H9 (cell line): ENCODE results near the gene TRIAP1. TPM values are rescaled to one million over a fixed set of nuclear protein-coding genes. Genes with fewer than 3 reads are reported as not detected.
A peak's percentile ranks its signal among the peaks of the same experiment; 100 is the strongest.

ENCODE experiments used
- DNase-seq: peaks from one replicate; pipeline ENCODE4 v3.0.0-alpha.2; 2017
- H2AFZ ChIP-seq: one replicate; pipeline ENCODE4 v1.6.1; 2013; ENCODE audit warnings: mild to moderate bottlenecking, low read length, control low read depth, moderate library complexity
- H2AK5ac ChIP-seq: 2 replicates; pipeline ENCODE4 v1.6.1; 2013; ENCODE audit warnings: low read length, control low read depth, mixed read lengths; ENCODE audit not compliant: insufficient read length
- H2BK120ac ChIP-seq: one replicate; pipeline ENCODE4 v1.6.1; 2013; ENCODE audit warnings: low read depth, mild to moderate bottlenecking, low read length, control low read depth, inconsistent platforms; ENCODE audit not compliant: poor library complexity, severe bottlenecking
- H2BK12ac ChIP-seq: 2 replicates; pipeline ENCODE4 v1.6.1; 2013; ENCODE audit warnings: low read length, control low read depth, mixed read lengths, low read depth; ENCODE audit not compliant: insufficient read length
- H2BK15ac ChIP-seq: 2 replicates; pipeline ENCODE4 v1.6.1; 2013; ENCODE audit warnings: low read depth, low read length, control low read depth
- H2BK20ac ChIP-seq: one replicate; pipeline ENCODE4 v1.6.1; 2013; ENCODE audit warnings: low read depth, mild to moderate bottlenecking, low read length, control low read depth, inconsistent platforms; ENCODE audit not compliant: poor library complexity, severe bottlenecking
- H2BK5ac ChIP-seq: 2 replicates; pipeline ENCODE4 v1.6.1; 2013; ENCODE audit warnings: low read length, control low read depth, mixed read lengths; ENCODE audit not compliant: insufficient read length
- H3K14ac ChIP-seq: 2 replicates; pipeline ENCODE4 v1.6.1; 2013; ENCODE audit warnings: low read length, control low read depth; ENCODE audit not compliant: insufficient read depth
- H3K18ac ChIP-seq: 2 replicates; pipeline ENCODE4 v1.6.1; 2013; ENCODE audit warnings: low read depth, mild to moderate bottlenecking, mixed read lengths, low read length, control low read depth; ENCODE audit not compliant: insufficient read length
- H3K23ac ChIP-seq: 2 replicates; pipeline ENCODE4 v1.6.1; 2013; ENCODE audit warnings: low read length, control low read depth, mixed read lengths, low read depth; ENCODE audit not compliant: insufficient read length
- H3K23me2 ChIP-seq: 2 replicates; pipeline ENCODE4 v1.6.1; 2013; ENCODE audit warnings: low read depth, mild to moderate bottlenecking, mixed read lengths, low read length, control low read depth; ENCODE audit not compliant: insufficient read length, poor library complexity, severe bottlenecking
- H3K27ac ChIP-seq: 2 replicates; pipeline ENCODE4 v1.5.1; 2013; ENCODE audit warnings: low read length, control low read depth, mixed read lengths, low read depth; ENCODE audit not compliant: insufficient read length
- H3K27me3 ChIP-seq: 2 replicates; pipeline ENCODE4 v1.6.1; 2013; ENCODE audit warnings: low read length, control low read depth, inconsistent platforms; ENCODE audit not compliant: insufficient read depth
- H3K4ac ChIP-seq: 2 replicates; pipeline ENCODE4 v1.6.1; 2013; ENCODE audit warnings: low read depth, mild to moderate bottlenecking, control low read depth, inconsistent platforms, low read length, moderate library complexity
- H3K4me1 ChIP-seq: 2 replicates; pipeline ENCODE4 v1.6.1; 2013; ENCODE audit warnings: low read length, control low read depth, inconsistent platforms; ENCODE audit not compliant: insufficient read depth
- H3K4me2 ChIP-seq: 2 replicates; pipeline ENCODE4 v1.6.1; 2013; ENCODE audit warnings: low read length, control low read depth, mixed read lengths; ENCODE audit not compliant: insufficient read length, insufficient read depth
- H3K56ac ChIP-seq: 2 replicates; pipeline ENCODE4 v1.6.1; 2013; ENCODE audit warnings: low read depth, mild to moderate bottlenecking, mixed read lengths, low read length, control low read depth; ENCODE audit not compliant: insufficient read length
- H3K79me1 ChIP-seq: 2 replicates; pipeline ENCODE4 v1.6.1; 2013; ENCODE audit warnings: low read depth, mild to moderate bottlenecking, moderate library complexity, low read length, control low read depth, inconsistent platforms; ENCODE audit not compliant: insufficient read depth, poor library complexity, severe bottlenecking
- H3K79me2 ChIP-seq: 2 replicates; pipeline ENCODE4 v1.6.1; 2013; ENCODE audit warnings: low read length, control low read depth, inconsistent platforms; ENCODE audit not compliant: insufficient read depth
- H3K9ac ChIP-seq: 2 replicates; pipeline ENCODE4 v1.6.1; 2013; ENCODE audit warnings: low read length, control low read depth, mixed read lengths; ENCODE audit not compliant: insufficient read length; ENCODE audit errors: extremely low read depth
- H3K9me3 ChIP-seq: one replicate; pipeline ENCODE4 v1.6.1; 2013; ENCODE audit warnings: low read depth, low read length, inconsistent platforms; ENCODE audit not compliant: control insufficient read depth
- H3T11ph ChIP-seq: one replicate; pipeline ENCODE4 v1.6.1; 2013; ENCODE audit warnings: mild to moderate bottlenecking, low read length, control low read depth, inconsistent platforms
- H4K20me1 ChIP-seq: one replicate; pipeline ENCODE4 v1.6.1; 2013; ENCODE audit not compliant: control insufficient read depth, insufficient read length, insufficient read depth
- H4K5ac ChIP-seq: 2 replicates; pipeline ENCODE4 v1.6.1; 2013; ENCODE audit warnings: low read depth, mild to moderate bottlenecking, mixed read lengths, low read length, control low read depth; ENCODE audit not compliant: insufficient read length
- H4K8ac ChIP-seq: replicated peaks from 2 replicates; pipeline ENCODE4 v1.6.1; 2013; ENCODE audit warnings: low read length, control low read depth, mixed read lengths, low read depth; ENCODE audit not compliant: insufficient read length
- H4K91ac ChIP-seq: 2 replicates; pipeline ENCODE4 v1.6.1; 2013; ENCODE audit warnings: low read depth, mild to moderate bottlenecking, moderate library complexity, mixed read lengths, low read length, control low read depth; ENCODE audit not compliant: insufficient read length
- H3K27ac Mint-ChIP-seq, 3 experiments: 2 replicates in 2 of 3; 3 replicates in 1 of 3; pipeline ENCODE4 v1.8.0; 2020 to 2021; ENCODE audit warnings: mixed read lengths in 3 of 3, mild to moderate bottlenecking in 1 of 3, moderate library complexity in 1 of 3
- H3K27me3 Mint-ChIP-seq: 2 replicates; pipeline ENCODE4 v1.8.0; 2021; ENCODE audit warnings: low read depth, mild to moderate bottlenecking, moderate library complexity, mixed read lengths
- H3K36me3 Mint-ChIP-seq, 3 experiments: 2 replicates in 2 of 3; 3 replicates in 1 of 3; pipeline ENCODE4 v1.8.0; 2020 to 2021; ENCODE audit warnings: low read depth in 3 of 3, mixed read lengths in 3 of 3; ENCODE audit not compliant: insufficient read depth in 1 of 3
- H3K4me1 Mint-ChIP-seq, 2 experiments: 2 replicates each; pipeline ENCODE4 v1.8.0; 2020; ENCODE audit warnings: mixed read lengths in 2 of 2
- H3K4me3 Mint-ChIP-seq, 2 experiments: 2 replicates in 1 of 2; 3 replicates in 1 of 2; pipeline ENCODE4 v1.8.0; 2020 to 2021; ENCODE audit warnings: mild to moderate bottlenecking in 2 of 2, mixed read lengths in 2 of 2, moderate library complexity in 1 of 2
- H3K9me3 Mint-ChIP-seq, 2 experiments: 2 replicates in 1 of 2; 3 replicates in 1 of 2; pipeline ENCODE4 v1.8.0; 2020; ENCODE audit warnings: mild to moderate bottlenecking in 2 of 2, mixed read lengths in 2 of 2, moderate library complexity in 1 of 2
- WGBS: extraction: QIAGEN DNeasy Blood & Tissue Kit; methylation state at CpG from one replicate; pipeline ENCODE4 v1.1.7; 2013; ENCODE audit warnings: missing lambda C conversion rate, low lambda C conversion rate, mixed read lengths; ENCODE audit not compliant: insufficient read length; ENCODE audit errors: extremely low coverage; 5-methylcytosine and 5-hydroxymethylcytosine counted together
- total RNA-seq: library from RNA; stranded (reverse); gene quantifications from 2 replicates; pipeline ENCODE4 v1.2.1, GENCODE V29; 2021
- TF ChIP-seq, protein P1 (sequence below): fragments of 200-600 bp; sonication (generic); conservative IDR thresholded peaks from 3 replicates; pipeline ENCODE4 v1.8.0; 2021; ENCODE audit warnings: antibody characterized with exemption, mild to moderate bottlenecking

TRIAP1 gene
- total RNA-seq, 1 experiment from 2014 or later = 70.4 TPM

DNA sequence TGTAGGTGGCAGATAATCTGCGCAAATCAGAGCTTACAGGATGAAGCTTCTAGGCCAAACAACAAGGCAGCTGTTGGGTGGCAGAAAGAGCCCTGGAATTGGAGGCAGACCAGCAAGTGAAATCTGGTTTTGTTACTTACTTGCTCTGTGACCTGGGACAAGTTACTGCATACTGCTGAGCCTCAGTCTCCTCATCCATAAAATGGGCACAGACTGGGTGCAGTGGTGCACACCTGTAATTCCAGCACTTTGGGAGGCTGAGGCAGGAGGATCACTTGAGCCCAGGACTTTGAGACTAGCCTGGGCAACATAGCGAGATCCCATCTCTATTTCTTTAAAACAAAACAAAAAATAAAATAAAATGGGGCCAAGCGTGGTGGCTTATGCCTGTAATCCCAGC, 39.6 kb downstream of the TRIAP1 start:
- 0 out of 5 replicates have a peak, but pooled peaks cover 0 to 3% of the 10 kb centered on the region in 2 experiments for H3K9me3 Mint-ChIP-seq
- peak overlapping the region in 1 of 3 experiments; percentile 43; a peak in 1 of 7 replicates for H3K27ac Mint-ChIP-seq

More for the DNA sequence above, 39.6 kb downstream of the TRIAP1 start:
- Histone ChIP-seq H3T11ph (no peak overlapping the region), H3K56ac (no peak overlapping the region), H2BK12ac (no peak overlapping the region), H3K4ac (no peak overlapping the region), H2BK120ac (no peak overlapping the region), H3K23me2 (no peaks in the 10 kb centered on the region), H3K27me3 (no peaks in the 10 kb centered on the region), H2BK5ac (no peak overlapping the region), H3K9ac (no peak overlapping the region), H4K91ac (no peak overlapping the region), H3K9me3 (no peaks in the 10 kb centered on the region), H4K8ac (no peak overlapping the region), H2AFZ (no peak overlapping the region), H3K79me1 (no peaks in the 10 kb centered on the region), H2BK15ac (no peak overlapping the region), H3K79me2 (no peaks in the 10 kb centered on the region), H2AK5ac (no peak overlapping the region), H3K4me1 (peaks cover 3% of the 10 kb centered on the region; the same call in 1 of the 2 replicates), H4K5ac (no peak overlapping the region), H3K4me2 (no peak overlapping the region), H4K20me1 (no peaks in the 10 kb centered on the region), H3K18ac (no peak overlapping the region), H3K23ac (no peak overlapping the region), H3K14ac (no peak overlapping the region), H3K27ac (no peak overlapping the region), H2BK20ac (no peak overlapping the region)
- no CpG with 5 or more reads among the region's 3 CpGs for WGBS
- TF ChIP-seq, protein P1, sequence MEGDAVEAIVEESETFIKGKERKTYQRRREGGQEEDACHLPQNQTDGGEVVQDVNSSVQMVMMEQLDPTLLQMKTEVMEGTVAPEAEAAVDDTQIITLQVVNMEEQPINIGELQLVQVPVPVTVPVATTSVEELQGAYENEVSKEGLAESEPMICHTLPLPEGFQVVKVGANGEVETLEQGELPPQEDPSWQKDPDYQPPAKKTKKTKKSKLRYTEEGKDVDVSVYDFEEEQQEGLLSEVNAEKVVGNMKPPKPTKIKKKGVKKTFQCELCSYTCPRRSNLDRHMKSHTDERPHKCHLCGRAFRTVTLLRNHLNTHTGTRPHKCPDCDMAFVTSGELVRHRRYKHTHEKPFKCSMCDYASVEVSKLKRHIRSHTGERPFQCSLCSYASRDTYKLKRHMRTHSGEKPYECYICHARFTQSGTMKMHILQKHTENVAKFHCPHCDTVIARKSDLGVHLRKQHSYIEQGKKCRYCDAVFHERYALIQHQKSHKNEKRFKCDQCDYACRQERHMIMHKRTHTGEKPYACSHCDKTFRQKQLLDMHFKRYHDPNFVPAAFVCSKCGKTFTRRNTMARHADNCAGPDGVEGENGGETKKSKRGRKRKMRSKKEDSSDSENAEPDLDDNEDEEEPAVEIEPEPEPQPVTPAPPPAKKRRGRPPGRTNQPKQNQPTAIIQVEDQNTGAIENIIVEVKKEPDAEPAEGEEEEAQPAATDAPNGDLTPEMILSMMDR = no peak
- peaks cover 2% of the 10 kb centered on the region for H3K27me3 Mint-ChIP-seq
- peaks cover 0 to 2% (median 0%) of the 10 kb centered on the region in 3 experiments; a peak in 1 of 7 replicates for H3K36me3 Mint-ChIP-seq
- peaks cover 10 to 13% of the 10 kb centered on the region in 2 experiments for H3K4me1 Mint-ChIP-seq
- H3K4me3 Mint-ChIP-seq = no peak overlapping the region
- no peak for DNase-seq
